GM10847 (cell line): ENCODE results near the gene CAMK2D.

Experiments used
- POLR2A ChIP-seq: IDR thresholded peaks from 2 replicates; pipeline ENCODE4 v1.6.1; 2011; ENCODE audit not compliant: insufficient read length; ENCODE audit errors: extremely low read depth

The CAMK2D gene

GRCh38 chr4:113761620-113762185 is at the start of gene CAMK2D:
TSS of gene CAMK2D (minus strand) at chr4:113761738. CDS start at chr4:113761068, 670 bp downstream.
- no peak for TF ChIP-seq POLR2A

GRCh38 chr4:113810906-113811305 is 49.4 kb upstream of the CAMK2D start:
- TF ChIP-seq POLR2A: no peak

- no peak for TF ChIP-seq POLR2A
Observed at GRCh38 chr4:113809311-113809710, 47.8 kb upstream of the CAMK2D start.

- TF ChIP-seq POLR2A: no peak
Observed at GRCh38 chr4:113806850-113807249, 45.3 kb upstream of the CAMK2D start.

- TF ChIP-seq POLR2A: no peak
Observed at GRCh38 chr4:113801882-113802281, 40.3 kb upstream of the CAMK2D start.

GRCh38 chr4:113790478-113790877 is 28.9 kb upstream of the CAMK2D start:
- no peak for TF ChIP-seq POLR2A

GRCh38 chr4:113788888-113789287 is 27.4 kb upstream of the CAMK2D start:
- no peak for TF ChIP-seq POLR2A

GRCh38 chr4:113785781-113786180 is 24.2 kb upstream of the CAMK2D start:
- no peak for TF ChIP-seq POLR2A

- no peak for TF ChIP-seq POLR2A
Observed at GRCh38 chr4:113784497-113785250, 23.1 kb upstream of the CAMK2D start.

- TF ChIP-seq POLR2A: no peak
Observed at GRCh38 chr4:113783701-113784100, 22.2 kb upstream of the CAMK2D start.

GRCh38 chr4:113783289-113783688 is 21.8 kb upstream of the CAMK2D start:
- no peak for TF ChIP-seq POLR2A

GRCh38 chr4:113781439-113782040 is 20.0 kb upstream of the CAMK2D start:
- no peak for TF ChIP-seq POLR2A

- TF ChIP-seq POLR2A: no peak
Observed at GRCh38 chr4:113776679-113777078, 15.1 kb upstream of the CAMK2D start.

- TF ChIP-seq POLR2A: no peak
Observed at GRCh38 chr4:113776016-113776415, 14.5 kb upstream of the CAMK2D start.

- no peak for TF ChIP-seq POLR2A
Observed at GRCh38 chr4:113773756-113774155, 12.2 kb upstream of the CAMK2D start.

GRCh38 chr4:113773014-113773413 is 11.5 kb upstream of the CAMK2D start:
- no peak for TF ChIP-seq POLR2A
